K562 (cell line): ENCODE results near the gene LRIF1. TPM values are rescaled to one million over a fixed set of nuclear protein-coding genes. Genes with fewer than 3 reads are reported as not detected.

Experiments used
- BMI1 ChIP-seq: fragments of 150-350 bp; IDR thresholded peaks from 2 replicates; pipeline ENCODE4 v1.6.1; 2014; ENCODE audit warnings: low read length
- CBX1 ChIP-seq: sonication (generic); IDR thresholded peaks from 2 replicates; pipeline ENCODE4 v1.6.1; 2016; ENCODE audit warnings: antibody characterized with exemption, low read depth, mild to moderate bottlenecking
- CC2D1A ChIP-seq: fragments of 450-650 bp; IDR thresholded peaks from 2 replicates; pipeline ENCODE4 v1.6.1; 2017; ENCODE audit warnings: mild to moderate bottlenecking
- CCNT2 ChIP-seq: IDR thresholded peaks from 2 replicates; pipeline ENCODE4 v1.6.1; 2011; ENCODE audit warnings: borderline replicate concordance, low read depth, mild to moderate bottlenecking, moderate library complexity, mixed read lengths, low read length; ENCODE audit not compliant: insufficient read length; ENCODE audit errors: extremely low read depth
- CHCHD3 ChIP-seq: fragments of 250-450 bp; sonication (Bioruptor Pico); IDR thresholded peaks from 2 replicates; pipeline ENCODE4 v2.1.2; 2022; ENCODE audit warnings: mild to moderate bottlenecking
- CXXC5 ChIP-seq: fragments of 250-450 bp; sonication (Bioruptor Pico); IDR thresholded peaks from 2 replicates; pipeline ENCODE4 v1.8.0; 2022; ENCODE audit warnings: inconsistent platforms, mild to moderate bottlenecking, moderate library complexity
- EGR1 ChIP-seq: fragments of 450-650 bp; conservative IDR thresholded peaks from 2 replicates; pipeline ENCODE4 v1.6.1; 2017; ENCODE audit warnings: mild to moderate bottlenecking
- ELF2 ChIP-seq: fragments of 250-450 bp; sonication (Bioruptor Pico); IDR thresholded peaks from 2 replicates; pipeline ENCODE4 v1.5.0; 2021; ENCODE audit warnings: mild to moderate bottlenecking
- ESRRA ChIP-seq: fragments of 450-650 bp; IDR thresholded peaks from 2 replicates; pipeline ENCODE4 v1.6.1; 2014; ENCODE audit warnings: low read depth, mild to moderate bottlenecking, moderate library complexity, borderline replicate concordance
- FOXJ2 ChIP-seq: fragments of 200-800 bp; sonication (Bioruptor generic); IDR thresholded peaks from 2 replicates; pipeline ENCODE4 v1.6.1; 2016; ENCODE audit warnings: missing genetic modification characterization, missing compliant biosample characterization
- ILK ChIP-seq: fragments of 450-650 bp; IDR thresholded peaks from 2 replicates; pipeline ENCODE4 v1.6.1; 2016; ENCODE audit warnings: missing genetic modification characterization, low read depth, mild to moderate bottlenecking, missing compliant biosample characterization, moderate library complexity, borderline replicate concordance
- MECOM ChIP-seq: fragments of 250-450 bp; sonication (Bioruptor Pico); IDR thresholded peaks from 2 replicates; pipeline ENCODE4 v1.8.0; 2022; ENCODE audit warnings: inconsistent platforms
- NFIC ChIP-seq: fragments of 450-650 bp; IDR thresholded peaks from 2 replicates; pipeline ENCODE4 v1.6.1; 2017; ENCODE audit warnings: mild to moderate bottlenecking, inconsistent platforms
- PML ChIP-seq: IDR thresholded peaks from 2 replicates; pipeline ENCODE4 v1.6.1; 2012; ENCODE audit warnings: low read length, inconsistent platforms
- SMC3 ChIP-seq: conservative IDR thresholded peaks from 2 replicates; pipeline ENCODE4 v1.6.1; 2011; ENCODE audit warnings: low read depth, low read length, improper control_type of control experiment; ENCODE audit not compliant: insufficient read depth
- TEAD2 ChIP-seq: fragments of 450-650 bp; IDR thresholded peaks from 2 replicates; pipeline ENCODE4 v1.6.1; 2016; ENCODE audit warnings: missing genetic modification characterization, control low read depth, missing compliant biosample characterization
- THRAP3 ChIP-seq: fragments of 450-650 bp; IDR thresholded peaks from 2 replicates; pipeline ENCODE4 v1.6.1; 2016; ENCODE audit warnings: mild to moderate bottlenecking, inconsistent platforms, borderline replicate concordance
- ZFPM2 ChIP-seq: fragments of 250-450 bp; sonication (Bioruptor Pico); IDR thresholded peaks from 2 replicates; pipeline ENCODE4 v1.5.1; 2022; ENCODE audit warnings: mild to moderate bottlenecking
- ZFX ChIP-seq: sonication (generic); formaldehyde crosslinking; IDR thresholded peaks from 2 replicates; pipeline ENCODE4 v1.8.0; 2022; ENCODE audit warnings: mild to moderate bottlenecking, missing genetic modification reagents, moderate library complexity
- ZNF436 ChIP-seq: fragments of 250-450, 450-650 bp; sonication (Bioruptor Pico); formaldehyde crosslinking; IDR thresholded peaks from 2 replicates; pipeline ENCODE4 v1.7.0; 2020; ENCODE audit warnings: mild to moderate bottlenecking
- polyA plus RNA-seq, 8 experiments: library from polyadenylated mRNA; depleted of rRNA in 4 of 8; stranded (reverse) in 5 of 8; unstranded in 3 of 8; fragments of >200 nt; fragmentation: Nextera tagmentation in 2 of 8; fragmentation: Illumina TruSeq in 1 of 8; extraction: Ambion mirVana in 2 of 8; extraction: Trizol in 1 of 8; gene quantifications; 2 replicates each; pipeline versions ENCODE4 v1.2.1 to v1.2.3, GENCODE V29; 2011 to 2014; ENCODE audit warnings: inconsistent platforms in 1 of 8, missing spikeins in 1 of 8
- total RNA-seq, 7 experiments: library from RNA; depleted of rRNA in 6 of 7; stranded (reverse); fragments of >200 nt in 6 of 7; fragmentation: Illumina TruSeq in 2 of 7; extraction: Trizol in 2 of 7; gene quantifications; 2 replicates each; pipeline versions ENCODE4 v1.2.1 to v1.2.3, GENCODE V29; 2011 to 2021; ENCODE audit warnings: low replicate concordance in 1 of 7
- TF ChIP-seq, protein P1 (sequence below): fragments of 250-450 bp; sonication (Bioruptor Pico); IDR thresholded peaks from 2 replicates; pipeline ENCODE4 v1.8.0; 2021; ENCODE audit warnings: borderline replicate concordance, mild to moderate bottlenecking, moderate library complexity; ENCODE audit not compliant: poor library complexity, severe bottlenecking
- TF ChIP-seq, protein P2 (sequence below): fragments of 250-450 bp; sonication (Bioruptor Pico); IDR thresholded peaks from 2 replicates; pipeline ENCODE4 v1.4.0; 2020

The LRIF1 gene
- total and polyA plus RNA-seq, 9 of the 15 experiments (the other 6 are each of a cell fraction or from before 2014, with no cell fraction given): 35.6 to 88.8 (median 74.1) TPM

GRCh38 chr1:110963691-110964454, at the start of gene LRIF1 (continued):
- TF ChIP-seq, protein P1, sequence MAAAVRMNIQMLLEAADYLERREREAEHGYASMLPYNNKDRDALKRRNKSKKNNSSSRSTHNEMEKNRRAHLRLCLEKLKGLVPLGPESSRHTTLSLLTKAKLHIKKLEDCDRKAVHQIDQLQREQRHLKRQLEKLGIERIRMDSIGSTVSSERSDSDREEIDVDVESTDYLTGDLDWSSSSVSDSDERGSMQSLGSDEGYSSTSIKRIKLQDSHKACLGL (CRISPR knock-in tag): peak; percentile 3
- TF ChIP-seq FOXJ2 (peak; percentile 57; the same call in 1 of the 2 replicates), PML (peak; percentile 91), CXXC5 (CRISPR knock-in tag) (peak; percentile 98), ZFPM2 (CRISPR knock-in tag) (no peak; the same call in 1 of the 2 replicates), ESRRA (peak; percentile 88), ELF2 (CRISPR knock-in tag) (peak; percentile 98), BMI1 (peak; percentile 78), ZNF436 (CRISPR knock-in tag) (peak; percentile 62; the same call in 1 of the 2 replicates), NFIC (peak; percentile 45), TEAD2 (tag) (no peak), ILK (no peak), CC2D1A (peak; percentile 77), CBX1 (peak; percentile 73), EGR1 (peak; percentile 98), MECOM (CRISPR knock-in tag) (no peak), THRAP3 (0 out of 2 replicates have a peak, but pooled peaks have one; percentile 13), ZFX (CRISPR knock-in tag) (peak; percentile 53), SMC3 (0 out of 2 replicates have a peak, but pooled peaks have one; percentile 32), CCNT2 (peak; percentile 87), CHCHD3 (0 out of 2 replicates have a peak, but pooled peaks have one; percentile 75)
- TF ChIP-seq, protein P2, sequence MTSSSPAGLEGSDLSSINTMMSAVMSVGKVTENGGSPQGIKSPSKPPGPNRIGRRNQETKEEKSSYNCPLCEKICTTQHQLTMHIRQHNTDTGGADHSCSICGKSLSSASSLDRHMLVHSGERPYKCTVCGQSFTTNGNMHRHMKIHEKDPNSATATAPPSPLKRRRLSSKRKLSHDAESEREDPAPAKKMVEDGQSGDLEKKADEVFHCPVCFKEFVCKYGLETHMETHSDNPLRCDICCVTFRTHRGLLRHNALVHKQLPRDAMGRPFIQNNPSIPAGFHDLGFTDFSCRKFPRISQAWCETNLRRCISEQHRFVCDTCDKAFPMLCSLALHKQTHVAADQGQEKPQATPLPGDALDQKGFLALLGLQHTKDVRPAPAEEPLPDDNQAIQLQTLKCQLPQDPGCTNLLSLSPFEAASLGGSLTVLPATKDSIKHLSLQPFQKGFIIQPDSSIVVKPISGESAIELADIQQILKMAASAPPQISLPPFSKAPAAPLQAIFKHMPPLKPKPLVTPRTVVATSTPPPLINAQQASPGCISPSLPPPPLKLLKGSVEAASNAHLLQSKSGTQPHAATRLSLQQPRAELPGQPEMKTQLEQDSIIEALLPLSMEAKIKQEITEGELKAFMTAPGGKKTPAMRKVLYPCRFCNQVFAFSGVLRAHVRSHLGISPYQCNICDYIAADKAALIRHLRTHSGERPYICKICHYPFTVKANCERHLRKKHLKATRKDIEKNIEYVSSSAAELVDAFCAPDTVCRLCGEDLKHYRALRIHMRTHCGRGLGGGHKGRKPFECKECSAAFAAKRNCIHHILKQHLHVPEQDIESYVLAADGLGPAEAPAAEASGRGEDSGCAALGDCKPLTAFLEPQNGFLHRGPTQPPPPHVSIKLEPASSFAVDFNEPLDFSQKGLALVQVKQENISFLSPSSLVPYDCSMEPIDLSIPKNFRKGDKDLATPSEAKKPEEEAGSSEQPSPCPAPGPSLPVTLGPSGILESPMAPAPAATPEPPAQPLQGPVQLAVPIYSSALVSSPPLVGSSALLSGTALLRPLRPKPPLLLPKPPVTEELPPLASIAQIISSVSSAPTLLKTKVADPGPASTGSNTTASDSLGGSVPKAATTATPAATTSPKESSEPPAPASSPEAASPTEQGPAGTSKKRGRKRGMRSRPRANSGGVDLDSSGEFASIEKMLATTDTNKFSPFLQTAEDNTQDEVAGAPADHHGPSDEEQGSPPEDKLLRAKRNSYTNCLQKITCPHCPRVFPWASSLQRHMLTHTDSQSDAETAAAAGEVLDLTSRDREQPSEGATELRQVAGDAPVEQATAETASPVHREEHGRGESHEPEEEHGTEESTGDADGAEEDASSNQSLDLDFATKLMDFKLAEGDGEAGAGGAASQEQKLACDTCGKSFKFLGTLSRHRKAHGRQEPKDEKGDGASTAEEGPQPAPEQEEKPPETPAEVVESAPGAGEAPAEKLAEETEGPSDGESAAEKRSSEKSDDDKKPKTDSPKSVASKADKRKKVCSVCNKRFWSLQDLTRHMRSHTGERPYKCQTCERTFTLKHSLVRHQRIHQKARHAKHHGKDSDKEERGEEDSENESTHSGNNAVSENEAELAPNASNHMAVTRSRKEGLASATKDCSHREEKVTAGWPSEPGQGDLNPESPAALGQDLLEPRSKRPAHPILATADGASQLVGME (CRISPR knock-in tag): peak; percentile 52; the same call in 1 of the 2 replicates
